ENCODE measurements around the gene CDHR5. TPM values are rescaled to one million over a fixed set of nuclear protein-coding genes. Genes with fewer than 3 reads are reported as not detected.
"Not testable (repeated sequence)": the region's sequence is repeated elsewhere in the genome, so short reads cannot be mapped to it uniquely, and the experiment has no call there.

The CDHR5 gene
- polyA plus RNA-seq, 2 donors, result 0.02 to 0.08 TPM

DNA sequence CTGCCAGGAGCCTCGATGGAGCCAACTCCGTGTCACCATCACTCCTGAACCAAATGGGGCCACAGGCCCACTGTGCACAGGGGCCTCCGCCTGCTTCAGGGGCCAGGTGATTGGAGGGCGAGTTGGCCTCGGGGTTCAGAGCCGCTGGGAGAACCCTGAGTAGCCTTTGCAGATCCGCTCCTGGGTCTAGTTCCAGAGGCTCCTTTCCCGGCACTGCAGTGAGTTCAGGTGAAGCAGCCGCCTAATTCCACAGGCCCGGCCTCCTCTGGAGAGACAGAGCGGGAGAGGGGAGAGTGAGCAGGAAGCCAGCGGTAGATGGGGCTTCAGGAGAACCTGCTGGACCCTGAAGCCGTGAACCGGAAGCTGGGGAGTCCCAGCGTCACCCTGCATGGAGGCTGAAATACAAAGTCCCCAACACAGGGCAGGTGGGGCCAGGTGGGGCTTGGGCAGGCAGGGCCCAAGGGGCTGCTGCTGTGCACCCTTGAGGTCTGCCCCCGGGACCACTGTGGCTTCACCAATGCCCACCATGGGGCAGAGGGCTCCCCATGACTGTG is 34.9 kb upstream of the CDHR5 start:
- peaks cover 0 to 31% of the 10 kb centered on the region in 2 donors for H3K36me3 ChIP-seq (ENCODE audit: control insufficient read depth in 2 of 2, insufficient read depth in 2 of 2, low read length in 1 of 2)
- H3K4me3 ChIP-seq (ENCODE audit: low read depth in 1 of 2, low read length in 2 of 2), result no peak overlapping the region
- WGBS, 2 donors, result 87 to 89% methylated on average over 16 of the region's 16 CpGs
- no peaks in the 10 kb centered on the region for H3K9me3 ChIP-seq (ENCODE audit: control insufficient read depth in 2 of 2, insufficient read depth in 1 of 2, low read depth in 1 of 2, low read length in 1 of 2)
- H3K4me1 ChIP-seq (ENCODE audit: control insufficient read depth in 2 of 2, insufficient read depth in 2 of 2, low read length in 1 of 2), result no peaks in the 10 kb centered on the region
- no peak overlapping the region for H3K27ac ChIP-seq (ENCODE audit: low read depth in 2 of 2, low read length in 1 of 2)
- H3K27me3 ChIP-seq (ENCODE audit: control insufficient read depth in 1 of 2, insufficient read depth in 2 of 2, low read length in 2 of 2), result no peaks in the 10 kb centered on the region

- H3K27me3 ChIP-seq (ENCODE audit: control insufficient read depth in 1 of 2, insufficient read depth in 2 of 2, low read length in 2 of 2), result no peaks in the 10 kb centered on the region
- H3K4me1 ChIP-seq (ENCODE audit: control insufficient read depth in 2 of 2, insufficient read depth in 2 of 2, low read length in 1 of 2), result no peaks in the 10 kb centered on the region
- H3K4me3 ChIP-seq (ENCODE audit: low read depth in 1 of 2, low read length in 2 of 2), result no peak overlapping the region
- H3K27ac ChIP-seq (ENCODE audit: low read depth in 2 of 2, low read length in 1 of 2), result no peak overlapping the region
- H3K36me3 ChIP-seq (ENCODE audit: control insufficient read depth in 2 of 2, insufficient read depth in 2 of 2, low read length in 1 of 2), result peaks cover 0 to 31% of the 10 kb centered on the region in 2 donors
- H3K9me3 ChIP-seq (ENCODE audit: control insufficient read depth in 2 of 2, insufficient read depth in 1 of 2, low read depth in 1 of 2, low read length in 1 of 2), result no peaks in the 10 kb centered on the region
- WGBS, 2 donors, result 68 to 78% methylated on average over 14 of the region's 14 CpGs
Observed at GRCh38 chr11:657691-658126, 33.0 kb upstream of the CDHR5 start.

- H3K4me1 ChIP-seq (ENCODE audit: control insufficient read depth in 2 of 2, insufficient read depth in 2 of 2, low read length in 1 of 2), result no peaks in the 10 kb centered on the region
- no peaks in the 10 kb centered on the region for H3K27me3 ChIP-seq (ENCODE audit: control insufficient read depth in 1 of 2, insufficient read depth in 2 of 2, low read length in 2 of 2)
- H3K9me3 ChIP-seq (ENCODE audit: control insufficient read depth in 2 of 2, insufficient read depth in 1 of 2, low read depth in 1 of 2, low read length in 1 of 2), result no peaks in the 10 kb centered on the region
- peaks cover 0 to 31% of the 10 kb centered on the region in 2 donors for H3K36me3 ChIP-seq (ENCODE audit: control insufficient read depth in 2 of 2, insufficient read depth in 2 of 2, low read length in 1 of 2)
- no peak overlapping the region for H3K27ac ChIP-seq (ENCODE audit: low read depth in 2 of 2, low read length in 1 of 2)
- 80 to 88% methylated on average over 7 of the region's 7 CpGs for WGBS, 2 donors
- no peak overlapping the region for H3K4me3 ChIP-seq (ENCODE audit: low read depth in 1 of 2, low read length in 2 of 2)
Observed at GRCh38 chr11:656866-657265, 32.1 kb upstream of the CDHR5 start.

- peaks cover 0 to 30% of the 10 kb centered on the region in 2 donors for H3K36me3 ChIP-seq (ENCODE audit: control insufficient read depth in 2 of 2, insufficient read depth in 2 of 2, low read length in 1 of 2)
- whole genome bisulfite sequencing, 2 donors, result 89 to 94% methylated on average over 14 of the region's 14 CpGs
- H3K27ac ChIP-seq (ENCODE audit: low read depth in 2 of 2, low read length in 1 of 2), result no peak overlapping the region
- H3K4me3 ChIP-seq (ENCODE audit: low read depth in 1 of 2, low read length in 2 of 2), result no peak overlapping the region
- H3K4me1 ChIP-seq (ENCODE audit: control insufficient read depth in 2 of 2, insufficient read depth in 2 of 2, low read length in 1 of 2), result no peaks in the 10 kb centered on the region
- H3K9me3 ChIP-seq (ENCODE audit: control insufficient read depth in 2 of 2, insufficient read depth in 1 of 2, low read depth in 1 of 2, low read length in 1 of 2), result no peaks in the 10 kb centered on the region
- H3K27me3 ChIP-seq (ENCODE audit: control insufficient read depth in 1 of 2, insufficient read depth in 2 of 2, low read length in 2 of 2), result no peaks in the 10 kb centered on the region
Observed at GRCh38 chr11:656426-656825, 31.7 kb upstream of the CDHR5 start.

DNA sequence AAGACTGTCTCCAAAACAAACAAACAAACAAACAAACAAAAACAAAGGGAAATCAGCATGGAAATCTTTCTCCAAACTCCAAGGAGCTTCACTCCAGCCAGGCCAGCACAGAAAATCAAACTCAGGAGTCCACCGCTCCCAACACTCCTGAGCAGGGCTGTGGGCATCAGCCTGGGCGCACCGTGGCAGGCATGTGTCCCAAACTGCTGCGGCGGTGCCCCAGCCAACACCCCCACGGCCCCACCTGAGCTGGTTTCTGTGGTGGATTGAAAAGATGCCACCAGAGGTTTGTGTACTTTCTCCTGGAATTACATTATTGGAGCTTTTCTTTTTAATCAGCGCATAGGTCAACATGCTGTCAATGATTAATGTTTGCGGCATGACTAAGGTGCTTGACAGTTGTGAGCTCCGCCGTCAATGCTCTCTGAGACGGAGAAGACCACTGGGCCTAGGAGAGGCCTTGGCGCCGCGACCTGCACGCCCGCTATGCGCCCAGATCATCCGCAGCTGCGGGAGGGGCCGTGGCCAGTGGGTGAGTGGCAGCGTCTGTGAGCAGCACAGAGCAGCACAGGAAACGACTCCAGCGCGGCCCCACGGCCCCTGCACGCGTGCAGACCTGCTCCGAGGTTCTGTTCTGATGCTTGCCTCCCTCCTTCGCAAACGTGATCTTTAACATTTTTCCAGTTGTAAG is 30.4 kb upstream of the CDHR5 start:
- Histone ChIP-seq H3K4me3 (ENCODE audit: low read depth in 1 of 2, low read length in 2 of 2) (no peak overlapping the region), H3K36me3 (ENCODE audit: control insufficient read depth in 2 of 2, insufficient read depth in 2 of 2, low read length in 1 of 2) (peaks cover 0 to 26% of the 10 kb centered on the region in 2 donors), H3K9me3 (ENCODE audit: control insufficient read depth in 2 of 2, insufficient read depth in 1 of 2, low read depth in 1 of 2, low read length in 1 of 2) (no peaks in the 10 kb centered on the region), H3K27me3 (ENCODE audit: control insufficient read depth in 1 of 2, insufficient read depth in 2 of 2, low read length in 2 of 2) (no peaks in the 10 kb centered on the region), H3K27ac (ENCODE audit: low read depth in 2 of 2, low read length in 1 of 2) (no peak overlapping the region), H3K4me1 (ENCODE audit: control insufficient read depth in 2 of 2, insufficient read depth in 2 of 2, low read length in 1 of 2) (no peaks in the 10 kb centered on the region)
- 80 to 92% methylated on average over 30 of the region's 30 CpGs for WGBS, 2 donors

GRCh38 chr11:654444-654843 is 29.7 kb upstream of the CDHR5 start:
- H3K27ac ChIP-seq (ENCODE audit: low read depth in 2 of 2, low read length in 1 of 2); H3K27me3 ChIP-seq (ENCODE audit: control insufficient read depth in 1 of 2, insufficient read depth in 2 of 2, low read length in 2 of 2); H3K4me1 ChIP-seq (ENCODE audit: control insufficient read depth in 2 of 2, insufficient read depth in 2 of 2, low read length in 1 of 2); H3K9me3 ChIP-seq (ENCODE audit: control insufficient read depth in 2 of 2, insufficient read depth in 1 of 2, low read depth in 1 of 2, low read length in 1 of 2); H3K4me3 ChIP-seq (ENCODE audit: low read depth in 1 of 2, low read length in 2 of 2): not testable (repeated sequence)
- WGBS, 2 donors, result 84 to 90% methylated on average over 12 of the region's 12 CpGs
- H3K36me3 ChIP-seq (ENCODE audit: control insufficient read depth in 2 of 2, insufficient read depth in 2 of 2, low read length in 1 of 2), result peaks cover 0 to 23% of the 10 kb centered on the region in 2 donors

DNA sequence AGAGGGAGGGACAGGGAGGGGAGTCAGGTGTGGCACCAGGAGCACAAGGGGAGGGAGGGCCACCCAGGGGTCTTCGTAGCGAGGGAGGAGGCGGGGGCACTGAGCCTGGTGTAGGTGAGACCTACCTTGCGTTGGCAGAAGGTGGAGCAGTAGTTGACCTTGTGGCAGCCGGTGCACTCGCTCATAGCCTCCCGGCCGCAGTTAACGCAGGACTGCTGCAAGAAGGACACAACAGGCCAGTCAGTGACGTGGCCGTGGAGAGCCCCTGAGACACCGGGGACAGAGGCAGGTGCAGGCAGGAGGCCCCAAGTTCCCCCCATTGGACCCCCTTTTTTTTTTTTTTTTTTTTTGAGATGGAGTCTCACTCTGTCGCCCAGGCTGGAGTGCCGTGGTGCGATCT is 29.1 kb upstream of the CDHR5 start:
- no peaks in the 10 kb centered on the region for H3K27me3 ChIP-seq (ENCODE audit: control insufficient read depth in 1 of 2, insufficient read depth in 2 of 2, low read length in 2 of 2)
- H3K9me3 ChIP-seq (ENCODE audit: control insufficient read depth in 2 of 2, insufficient read depth in 1 of 2, low read depth in 1 of 2, low read length in 1 of 2), result no peaks in the 10 kb centered on the region
- H3K4me1 ChIP-seq (ENCODE audit: control insufficient read depth in 2 of 2, insufficient read depth in 2 of 2, low read length in 1 of 2), result no peaks in the 10 kb centered on the region
- H3K4me3 ChIP-seq (ENCODE audit: low read depth in 1 of 2, low read length in 2 of 2), result no peak overlapping the region
- H3K36me3 ChIP-seq (ENCODE audit: control insufficient read depth in 2 of 2, insufficient read depth in 2 of 2, low read length in 1 of 2), result peaks cover 0 to 21% of the 10 kb centered on the region in 2 donors
- 86 to 91% methylated on average over 15 of the region's 15 CpGs for WGBS, 2 donors
- no peak overlapping the region for H3K27ac ChIP-seq (ENCODE audit: low read depth in 2 of 2, low read length in 1 of 2)

GRCh38 chr11:653136-653535 is 28.4 kb upstream of the CDHR5 start:
- not testable (repeated sequence) for H3K9me3 ChIP-seq (ENCODE audit: control insufficient read depth in 2 of 2, insufficient read depth in 1 of 2, low read depth in 1 of 2, low read length in 1 of 2); H3K27ac ChIP-seq (ENCODE audit: low read depth in 2 of 2, low read length in 1 of 2); H3K27me3 ChIP-seq (ENCODE audit: control insufficient read depth in 1 of 2, insufficient read depth in 2 of 2, low read length in 2 of 2); H3K4me3 ChIP-seq (ENCODE audit: low read depth in 1 of 2, low read length in 2 of 2); H3K4me1 ChIP-seq (ENCODE audit: control insufficient read depth in 2 of 2, insufficient read depth in 2 of 2, low read length in 1 of 2)
- peaks cover 0 to 18% of the 10 kb centered on the region in 2 donors for H3K36me3 ChIP-seq (ENCODE audit: control insufficient read depth in 2 of 2, insufficient read depth in 2 of 2, low read length in 1 of 2)
- WGBS, 2 donors, result 91 to 93% methylated on average over 14 of the region's 14 CpGs

GRCh38 chr11:650482-650881 is 25.7 kb upstream of the CDHR5 start:
- Histone ChIP-seq H3K27me3 (ENCODE audit: control insufficient read depth in 1 of 2, insufficient read depth in 2 of 2, low read length in 2 of 2) (no peaks in the 10 kb centered on the region), H3K4me3 (ENCODE audit: low read depth in 1 of 2, low read length in 2 of 2) (no peak overlapping the region), H3K4me1 (ENCODE audit: control insufficient read depth in 2 of 2, insufficient read depth in 2 of 2, low read length in 1 of 2) (no peaks in the 10 kb centered on the region), H3K9me3 (ENCODE audit: control insufficient read depth in 2 of 2, insufficient read depth in 1 of 2, low read depth in 1 of 2, low read length in 1 of 2) (no peaks in the 10 kb centered on the region), H3K36me3 (ENCODE audit: control insufficient read depth in 2 of 2, insufficient read depth in 2 of 2, low read length in 1 of 2) (peaks cover 0 to 15% of the 10 kb centered on the region in 2 donors), H3K27ac (ENCODE audit: low read depth in 2 of 2, low read length in 1 of 2) (no peak overlapping the region)
- WGBS, 2 donors, result 90 to 94% methylated on average over 10 of the region's 10 CpGs

DNA sequence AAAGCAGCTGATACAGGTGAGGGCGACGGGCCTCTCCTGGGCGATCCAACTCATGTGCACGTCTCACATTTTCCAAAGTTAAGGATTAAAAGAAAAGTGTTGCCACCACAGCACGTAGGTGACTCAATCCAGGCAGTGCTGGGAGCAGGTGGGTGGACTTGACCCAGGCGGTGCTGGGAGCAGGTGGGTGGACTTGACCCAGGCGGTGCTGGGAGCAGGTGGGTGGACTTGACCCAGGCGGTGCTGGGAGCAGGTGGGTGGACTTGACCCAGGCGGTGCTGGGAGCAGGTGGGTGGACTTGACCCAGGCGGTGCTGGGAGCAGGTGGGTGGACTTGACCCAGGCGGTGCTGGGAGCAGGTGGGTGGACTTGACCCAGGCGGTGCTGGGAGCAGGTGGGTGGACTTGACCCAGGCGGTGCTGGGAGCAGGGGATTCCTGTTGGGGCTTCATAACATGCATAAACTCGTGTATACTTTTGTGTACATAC is 23.0 kb upstream of the CDHR5 start:
- H3K27me3 ChIP-seq (ENCODE audit: control insufficient read depth in 1 of 2, insufficient read depth in 2 of 2, low read length in 2 of 2); H3K4me3 ChIP-seq (ENCODE audit: low read depth in 1 of 2, low read length in 2 of 2); H3K27ac ChIP-seq (ENCODE audit: low read depth in 2 of 2, low read length in 1 of 2); H3K9me3 ChIP-seq (ENCODE audit: control insufficient read depth in 2 of 2, insufficient read depth in 1 of 2, low read depth in 1 of 2, low read length in 1 of 2); H3K4me1 ChIP-seq (ENCODE audit: control insufficient read depth in 2 of 2, insufficient read depth in 2 of 2, low read length in 1 of 2): not testable (repeated sequence)
- WGBS, 2 donors, result 82 to 84% methylated on average over 9 to 10 of the region's 14 CpGs
- peaks cover 3 to 14% of the 10 kb centered on the region in 2 donors for H3K36me3 ChIP-seq (ENCODE audit: control insufficient read depth in 2 of 2, insufficient read depth in 2 of 2, low read length in 1 of 2)
